ENCODE measurements around the gene SEC24C. TPM values are rescaled to one million over a fixed set of nuclear protein-coding genes. Genes with fewer than 3 reads are reported as not detected.

Gene SEC24C
- total and polyA plus RNA-seq, 2 experiments from 2014 or later = 46.8 to 59.4 TPM

- peak; percentile 89 for DNase-seq (ENCODE audit: low spot score)
- Histone ChIP-seq H3K36me3 (replicated peaks; ENCODE audit: insufficient read depth, low read depth) (no peaks in the 10 kb centered on the region), H3K79me2 (peaks cover 44% of the 10 kb centered on the region), H3K4me3 (peak overlapping the region; percentile 90), H3K4me2 (peak overlapping the region; percentile 95), H4K20me1 (ENCODE audit: insufficient read depth, poor library complexity, severe bottlenecking) (no peaks in the 10 kb centered on the region), H3K4me1 (ENCODE audit: insufficient read depth) (peaks cover 6% of the 10 kb centered on the region), H3K27ac (peak overlapping the region; percentile 93), H3K27me3 (no peaks in the 10 kb centered on the region), H3K9me3 (ENCODE audit: low read depth) (no peaks in the 10 kb centered on the region), H2AFZ (peak overlapping the region; percentile 76), H3K9me2 (replicated peaks; ENCODE audit: insufficient read depth) (no peaks in the 10 kb centered on the region)
- TF ChIP-seq EZH2 (IDR thresholded peaks at IDR 0.05; ENCODE audit: borderline replicate concordance) = no peak
- TF ChIP-seq, protein P1, sequence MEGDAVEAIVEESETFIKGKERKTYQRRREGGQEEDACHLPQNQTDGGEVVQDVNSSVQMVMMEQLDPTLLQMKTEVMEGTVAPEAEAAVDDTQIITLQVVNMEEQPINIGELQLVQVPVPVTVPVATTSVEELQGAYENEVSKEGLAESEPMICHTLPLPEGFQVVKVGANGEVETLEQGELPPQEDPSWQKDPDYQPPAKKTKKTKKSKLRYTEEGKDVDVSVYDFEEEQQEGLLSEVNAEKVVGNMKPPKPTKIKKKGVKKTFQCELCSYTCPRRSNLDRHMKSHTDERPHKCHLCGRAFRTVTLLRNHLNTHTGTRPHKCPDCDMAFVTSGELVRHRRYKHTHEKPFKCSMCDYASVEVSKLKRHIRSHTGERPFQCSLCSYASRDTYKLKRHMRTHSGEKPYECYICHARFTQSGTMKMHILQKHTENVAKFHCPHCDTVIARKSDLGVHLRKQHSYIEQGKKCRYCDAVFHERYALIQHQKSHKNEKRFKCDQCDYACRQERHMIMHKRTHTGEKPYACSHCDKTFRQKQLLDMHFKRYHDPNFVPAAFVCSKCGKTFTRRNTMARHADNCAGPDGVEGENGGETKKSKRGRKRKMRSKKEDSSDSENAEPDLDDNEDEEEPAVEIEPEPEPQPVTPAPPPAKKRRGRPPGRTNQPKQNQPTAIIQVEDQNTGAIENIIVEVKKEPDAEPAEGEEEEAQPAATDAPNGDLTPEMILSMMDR (IDR thresholded peaks at IDR 0.05; ENCODE audit: poor library complexity) = no peak
- WGBS (ENCODE audit: low lambda C conversion rate, missing lambda C conversion rate) = under 1% methylated on average over 58 of the region's 58 CpGs
Observed at GRCh38 chr10:73730153-73730906, 13.8 kb upstream of the SEC24C start.

DNA sequence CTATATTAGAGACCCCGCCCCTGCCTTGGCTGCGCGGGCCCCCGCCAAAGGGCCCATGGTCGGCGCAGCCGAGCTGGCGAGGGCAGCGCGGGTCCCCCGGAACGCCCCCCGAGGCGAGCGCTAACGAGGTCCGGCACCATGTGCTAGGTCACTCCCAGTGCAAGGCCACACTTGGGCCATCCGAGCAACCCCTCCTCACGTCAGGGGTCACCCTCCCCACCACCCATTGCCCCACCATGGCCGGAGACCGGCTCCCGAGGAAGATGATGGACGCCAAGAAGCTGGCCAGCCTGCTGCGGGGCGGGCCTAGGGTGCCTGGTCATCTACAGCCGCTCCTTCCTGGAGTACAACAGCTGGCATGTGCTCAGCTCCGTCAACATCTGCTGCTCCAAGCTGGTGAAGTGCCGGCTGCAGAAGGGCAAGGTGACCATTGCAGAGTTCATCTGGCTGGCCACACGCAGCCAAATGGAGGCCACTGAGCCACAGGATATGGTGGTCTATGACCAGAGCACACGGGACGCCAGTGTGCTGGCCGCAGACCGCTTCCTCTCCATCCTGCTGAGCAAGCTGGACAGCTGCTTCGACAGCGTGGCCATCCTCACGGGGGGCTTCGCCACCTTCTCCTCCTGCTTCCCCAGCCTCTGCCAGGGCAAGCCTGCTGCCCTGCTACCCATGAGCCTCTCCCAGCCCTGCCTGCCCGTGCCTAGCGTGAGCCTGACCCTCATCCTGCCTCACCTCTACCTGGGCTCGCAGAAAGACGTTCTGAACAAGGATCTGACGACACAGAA lies 12.4 kb upstream of the SEC24C start:
- H3K36me3 ChIP-seq (replicated peaks; ENCODE audit: insufficient read depth, low read depth) = no peaks in the 10 kb centered on the region
- TF ChIP-seq, protein P1 (IDR thresholded peaks at IDR 0.05; ENCODE audit: poor library complexity) = no peak
- TF ChIP-seq EZH2phosphoT487 (IDR thresholded peaks at IDR 0.05; ENCODE audit: low read depth, severe bottlenecking, unreplicated experiment) (no peak), EZH2 (IDR thresholded peaks at IDR 0.05; ENCODE audit: borderline replicate concordance) (no peak)
- no peaks in the 10 kb centered on the region for H3K9me2 ChIP-seq (replicated peaks; ENCODE audit: insufficient read depth)
- no peak overlapping the region for H3K4me3 ChIP-seq
- H2AFZ ChIP-seq = no peak overlapping the region
- no peaks in the 10 kb centered on the region for H4K20me1 ChIP-seq (ENCODE audit: insufficient read depth, poor library complexity, severe bottlenecking)
- no peaks in the 10 kb centered on the region for H3K27me3 ChIP-seq
- no peak overlapping the region for H3K27ac ChIP-seq
- peaks cover 6% of the 10 kb centered on the region for H3K4me1 ChIP-seq (ENCODE audit: insufficient read depth)
- no peaks in the 10 kb centered on the region for H3K9me3 ChIP-seq (ENCODE audit: low read depth)
- no peak for DNase-seq (ENCODE audit: low spot score)
- peak overlapping the region; percentile 95 for H3K4me2 ChIP-seq
- whole genome bisulfite sequencing (ENCODE audit: low lambda C conversion rate, missing lambda C conversion rate) = 96% methylated on average over 42 of the region's 42 CpGs
- peaks cover 47% of the 10 kb centered on the region for H3K79me2 ChIP-seq

- Histone ChIP-seq H4K20me1 (ENCODE audit: insufficient read depth, poor library complexity, severe bottlenecking) (no peaks in the 10 kb centered on the region), H2AFZ (no peak overlapping the region), H3K9me2 (replicated peaks; ENCODE audit: insufficient read depth) (no peaks in the 10 kb centered on the region), H3K4me1 (ENCODE audit: insufficient read depth) (peaks cover 6% of the 10 kb centered on the region), H3K27me3 (no peaks in the 10 kb centered on the region), H3K27ac (no peak overlapping the region), H3K79me2 (peaks cover 47% of the 10 kb centered on the region), H3K36me3 (replicated peaks; ENCODE audit: insufficient read depth, low read depth) (no peaks in the 10 kb centered on the region), H3K4me3 (no peak overlapping the region), H3K4me2 (no peak overlapping the region), H3K9me3 (ENCODE audit: low read depth) (no peaks in the 10 kb centered on the region)
- DNase-seq (ENCODE audit: low spot score) = no peak
- WGBS (ENCODE audit: low lambda C conversion rate, missing lambda C conversion rate) = 97% methylated on average over 20 of the region's 20 CpGs
- TF ChIP-seq, protein P1 (IDR thresholded peaks at IDR 0.05; ENCODE audit: poor library complexity) = no peak
- TF ChIP-seq EZH2phosphoT487 (IDR thresholded peaks at IDR 0.05; ENCODE audit: low read depth, severe bottlenecking, unreplicated experiment) = no peak
- no peak for TF ChIP-seq EZH2 (IDR thresholded peaks at IDR 0.05; ENCODE audit: borderline replicate concordance)
Observed at GRCh38 chr10:73732426-73732825, 11.7 kb upstream of the SEC24C start.
